SK-N-MC (cell line): Measurements from ENCODE around the gene PNKD.

ENCODE experiments used
- EZH2 ChIP-seq: fragments of 200-600 bp; sonication (generic); IDR thresholded peaks from one replicate; pipeline ENCODE4 v1.6.1; 2017; ENCODE audit warnings: antibody characterized with exemption
- POLR2AphosphoS5 ChIP-seq: IDR thresholded peaks from 2 replicates; pipeline ENCODE4 v1.6.1; 2012; ENCODE audit warnings: mild to moderate bottlenecking, low read depth, low read length, borderline replicate concordance

DNA sequence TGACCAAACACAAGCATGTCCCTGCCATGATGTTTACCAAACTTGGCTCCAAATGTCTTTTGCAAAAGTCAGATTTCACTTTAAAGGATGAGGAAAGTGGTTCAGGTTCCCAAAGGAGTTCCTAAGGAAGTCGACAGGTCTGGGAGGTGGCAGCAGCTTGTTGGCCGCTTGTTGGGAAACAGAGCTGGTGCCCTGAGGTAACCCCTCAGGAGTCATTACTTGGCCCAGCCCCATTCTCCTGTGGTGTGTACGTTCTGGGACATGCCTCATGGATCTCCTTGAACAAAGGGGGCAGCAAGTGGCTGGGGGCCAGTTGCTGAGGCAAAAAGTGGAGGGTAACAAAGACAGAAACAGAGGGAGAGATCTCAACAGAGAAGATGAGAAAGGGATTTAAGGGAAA is 11.1 kb downstream of the PNKD start:
- TF ChIP-seq EZH2: no peak
- TF ChIP-seq POLR2AphosphoS5: no peak
